Tibial nerve (tissue), 4 donors: ENCODE measurements around the gene SMG6. TPM values are rescaled to one million over a fixed set of nuclear protein-coding genes. Genes with fewer than 3 reads are reported as not detected.
"Not testable (repeated sequence)": the region's sequence is repeated elsewhere in the genome, so short reads cannot be mapped to it uniquely, and the experiment has no call there.

Experiments used
- DNase-seq, 2 donors: peaks; one replicate each; pipeline ENCODE4 v3.0.0-alpha.2; 2019; ENCODE audit warnings: low spot score in 2 of 2
- H3K27ac ChIP-seq, 4 donors: fragments of 200-600 bp; sonication (generic) in 3 of 4; one replicate each; pipeline ENCODE4 v1.5.1; 2017 to 2019; ENCODE audit warnings: mild to moderate bottlenecking in 1 of 4
- H3K27me3 ChIP-seq, 2 donors: fragments of 200-600 bp; sonication (generic) in 1 of 2; one replicate each; pipeline versions ENCODE4 v1.5.1 to v1.6.0; 2017 to 2019
- H3K36me3 ChIP-seq, 3 donors: fragments of 200-600 bp; sonication (generic); one replicate each; pipeline ENCODE4 v1.5.1; 2018 to 2019
- H3K4me1 ChIP-seq, 4 donors: fragments of 200-600 bp; sonication (generic) in 3 of 4; one replicate each; pipeline ENCODE4 v1.5.1; 2017 to 2019
- H3K4me3 ChIP-seq, 4 donors: fragments of 200-600 bp; sonication (generic) in 3 of 4; one replicate each; pipeline ENCODE4 v1.5.1; 2017 to 2019; ENCODE audit warnings: mild to moderate bottlenecking in 1 of 4, moderate library complexity in 1 of 4
- H3K9me3 ChIP-seq, 4 donors: fragments of 200-600 bp; sonication (generic) in 3 of 4; one replicate each; pipeline ENCODE4 v1.5.1; 2017 to 2019
- EP300 ChIP-seq, 2 donors: sonication (generic); formaldehyde crosslinking; IDR thresholded peaks; one replicate each; pipeline ENCODE4 v1.6.1; 2017; ENCODE audit warnings: antibody characterized with exemption in 2 of 2, mild to moderate bottlenecking in 1 of 2
- POLR2A ChIP-seq, 2 donors: fragments of 450-650 bp; IDR thresholded peaks; one replicate each; pipeline ENCODE4 v1.6.1; 2017; ENCODE audit warnings: antibody characterized with exemption in 2 of 2, mild to moderate bottlenecking in 2 of 2, moderate library complexity in 2 of 2
- WGBS, 2 donors: methylation state at CpG; one replicate each; pipeline ENCODE4 v1.1.5; 2018; 5-methylcytosine and 5-hydroxymethylcytosine counted together
- total RNA-seq, 4 donors: library from RNA; depleted of rRNA; stranded (reverse); fragments of >200 nt; gene quantifications; one replicate each; pipeline ENCODE4 v1.1.0, GENCODE V29; 2016
- TF ChIP-seq, protein P1 (sequence below), 5 experiments: fragments of 200-600 bp in 3 of 5; fragments of 450-650 bp in 2 of 5; sonication (generic) in 3 of 5; IDR thresholded peaks; one replicate each; pipeline ENCODE4 v1.5.1; 2016 to 2019; ENCODE audit warnings: antibody characterized with exemption in 5 of 5, mild to moderate bottlenecking in 3 of 5, moderate library complexity in 2 of 5

Gene SMG6
- total RNA-seq, 4 donors from 2014 or later, result 29.5 to 86.5 (median 40.1) TPM

DNA sequence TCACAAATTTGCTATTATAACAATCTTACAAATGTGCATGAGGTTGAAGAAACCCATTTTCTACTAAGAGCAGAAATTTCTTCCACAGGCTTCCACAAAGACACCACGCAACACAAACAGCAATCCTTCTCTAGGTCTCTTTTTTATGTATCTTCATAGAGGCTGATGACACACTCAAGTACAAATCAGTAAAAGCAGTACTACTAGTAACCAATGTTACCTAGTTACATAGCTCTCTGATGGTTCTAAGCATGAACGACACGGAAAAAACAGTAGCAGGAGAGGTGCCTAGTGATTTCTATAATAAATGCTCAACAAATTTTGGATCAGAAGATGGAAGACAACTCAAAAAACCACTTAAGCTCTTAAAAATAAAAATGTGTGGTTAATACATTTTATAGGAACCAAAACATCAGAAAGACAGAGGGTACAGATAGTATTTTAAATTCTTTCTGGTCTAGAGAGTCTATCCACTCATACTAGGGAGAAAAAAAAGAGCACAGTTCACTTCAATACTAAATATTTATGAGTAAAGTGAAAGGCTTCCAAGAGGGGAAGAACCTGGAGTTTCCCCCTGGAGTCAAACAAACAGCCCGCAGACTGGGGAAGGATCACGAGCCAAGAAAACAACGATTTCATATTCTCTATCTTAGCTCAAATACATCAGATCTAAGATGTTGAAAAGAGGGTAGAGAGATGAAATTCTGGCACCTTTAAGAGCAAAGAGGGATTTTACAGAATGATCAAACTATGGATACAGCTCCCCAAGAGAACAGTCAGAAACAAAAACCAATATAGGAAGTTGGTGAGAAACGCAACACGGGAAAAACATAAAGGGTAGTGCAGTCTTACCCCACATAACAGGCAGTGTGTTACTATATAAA lies 40.2 kb downstream of the SMG6 start:
- no peaks in the 10 kb centered on the region for H3K9me3 ChIP-seq
- WGBS, 2 donors, result 57 to 63% methylated on average over 8 of the region's 8 CpGs
- peaks cover 0 to 27% (median 6%) of the 10 kb centered on the region in 4 donors for H3K4me1 ChIP-seq
- H3K36me3 ChIP-seq, result peaks cover 0 to 3% (median 0%) of the 10 kb centered on the region in 3 donors
- no peak for TF ChIP-seq EP300 (IDR thresholded peaks at IDR 0.05)
- TF ChIP-seq POLR2A (IDR thresholded peaks at IDR 0.05), result no peak
- TF ChIP-seq, protein P1, sequence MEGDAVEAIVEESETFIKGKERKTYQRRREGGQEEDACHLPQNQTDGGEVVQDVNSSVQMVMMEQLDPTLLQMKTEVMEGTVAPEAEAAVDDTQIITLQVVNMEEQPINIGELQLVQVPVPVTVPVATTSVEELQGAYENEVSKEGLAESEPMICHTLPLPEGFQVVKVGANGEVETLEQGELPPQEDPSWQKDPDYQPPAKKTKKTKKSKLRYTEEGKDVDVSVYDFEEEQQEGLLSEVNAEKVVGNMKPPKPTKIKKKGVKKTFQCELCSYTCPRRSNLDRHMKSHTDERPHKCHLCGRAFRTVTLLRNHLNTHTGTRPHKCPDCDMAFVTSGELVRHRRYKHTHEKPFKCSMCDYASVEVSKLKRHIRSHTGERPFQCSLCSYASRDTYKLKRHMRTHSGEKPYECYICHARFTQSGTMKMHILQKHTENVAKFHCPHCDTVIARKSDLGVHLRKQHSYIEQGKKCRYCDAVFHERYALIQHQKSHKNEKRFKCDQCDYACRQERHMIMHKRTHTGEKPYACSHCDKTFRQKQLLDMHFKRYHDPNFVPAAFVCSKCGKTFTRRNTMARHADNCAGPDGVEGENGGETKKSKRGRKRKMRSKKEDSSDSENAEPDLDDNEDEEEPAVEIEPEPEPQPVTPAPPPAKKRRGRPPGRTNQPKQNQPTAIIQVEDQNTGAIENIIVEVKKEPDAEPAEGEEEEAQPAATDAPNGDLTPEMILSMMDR (IDR thresholded peaks at IDR 0.05), result no peak
- H3K27ac ChIP-seq, result peak overlapping the region in 3 of 4 donors; percentile 42 to 57 (median 57)
- no peaks in the 10 kb centered on the region for H3K27me3 ChIP-seq
- no peak overlapping the region for H3K4me3 ChIP-seq
- no peak for DNase-seq

DNA sequence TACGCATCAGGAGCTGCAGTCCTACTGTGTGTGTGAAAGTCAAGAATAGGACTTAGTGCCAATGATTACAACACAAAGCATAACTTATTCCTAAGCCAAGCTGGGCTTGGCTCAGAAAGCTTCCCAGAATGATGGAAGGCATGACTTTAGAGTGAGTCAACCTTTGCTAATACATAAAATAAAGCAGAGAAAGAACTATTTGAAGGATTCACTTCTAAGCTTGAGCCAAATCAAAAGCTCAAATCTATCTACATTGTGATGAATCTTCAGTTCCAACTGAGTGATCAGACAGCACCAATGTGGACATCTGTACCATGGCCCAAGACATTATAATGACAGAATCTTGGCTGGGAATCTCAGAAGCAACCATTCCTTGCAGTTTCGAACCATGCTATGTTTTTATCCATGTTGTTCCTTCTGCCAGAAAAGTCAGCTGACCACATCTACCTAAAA lies 41.4 kb downstream of the SMG6 start:
- H3K27me3 ChIP-seq, result no peaks in the 10 kb centered on the region
- WGBS, 2 donors, result 64 to 80% methylated on average over 2 of the region's 2 CpGs
- H3K27ac ChIP-seq, result peak overlapping the region in 1 of 4 donors; percentile 35
- H3K36me3 ChIP-seq, result peaks cover 0 to under 1% (median 0%) of the 10 kb centered on the region in 3 donors
- DNase-seq, result no peak
- H3K4me3 ChIP-seq, result no peak overlapping the region
- TF ChIP-seq EP300 (IDR thresholded peaks at IDR 0.05), result peak in 1 of 2 donors; percentile 34
- no peak for TF ChIP-seq POLR2A (IDR thresholded peaks at IDR 0.05)
- no peaks in the 10 kb centered on the region for H3K9me3 ChIP-seq
- H3K4me1 ChIP-seq, result peaks cover 0 to 27% (median 6%) of the 10 kb centered on the region in 4 donors

DNA sequence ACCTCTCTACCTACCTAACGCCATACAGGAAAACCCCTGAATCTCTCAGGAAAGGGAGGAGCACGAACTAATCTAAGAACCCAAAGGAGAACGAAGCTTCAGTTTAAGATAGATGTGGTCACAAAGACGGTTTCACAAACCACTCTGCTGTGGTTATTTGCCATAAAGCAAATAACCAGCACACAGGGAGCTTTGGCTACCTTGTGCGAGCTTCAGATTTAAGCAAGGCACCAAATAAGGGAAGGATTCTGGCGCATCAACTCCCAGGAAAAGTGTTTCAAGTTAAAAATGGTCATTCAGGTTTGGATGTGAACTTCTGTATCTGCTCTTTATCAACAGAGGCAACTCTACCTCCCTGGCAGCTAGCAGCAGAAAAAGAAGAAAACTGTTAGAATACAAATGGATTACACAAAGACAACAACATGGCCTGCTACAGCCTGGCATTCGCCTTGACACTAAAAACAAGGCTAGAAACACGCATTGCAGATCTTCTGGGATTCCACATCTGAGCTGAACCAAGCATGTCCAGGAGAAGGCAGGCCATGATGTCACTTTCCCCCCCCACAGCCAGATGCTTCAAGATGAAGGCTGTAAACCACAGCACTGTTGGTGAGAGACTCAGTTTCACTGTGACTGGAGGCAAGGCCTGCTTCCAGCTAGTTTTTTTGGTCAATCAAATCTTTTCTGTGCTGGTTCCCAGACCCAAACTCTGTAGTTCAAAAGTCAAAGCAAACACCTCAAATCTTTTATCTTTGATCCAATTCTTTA lies 43.6 kb downstream of the SMG6 start:
- H3K4me3 ChIP-seq, result no peak overlapping the region
- no peaks in the 10 kb centered on the region for H3K27me3 ChIP-seq
- TF ChIP-seq, protein P1 (IDR thresholded peaks at IDR 0.05), result no peak
- no peak for TF ChIP-seq EP300 (IDR thresholded peaks at IDR 0.05)
- TF ChIP-seq POLR2A (IDR thresholded peaks at IDR 0.05), result no peak
- peaks cover 0 to 5% (median 0%) of the 10 kb centered on the region in 3 donors for H3K36me3 ChIP-seq
- no peak for DNase-seq
- H3K4me1 ChIP-seq, result peaks cover 0 to 27% (median 6%) of the 10 kb centered on the region in 4 donors
- 86 to 88% methylated on average over 8 of the region's 8 CpGs for WGBS, 2 donors
- H3K27ac ChIP-seq, result peak overlapping the region in 1 of 4 donors; percentile 61
- H3K9me3 ChIP-seq, result no peaks in the 10 kb centered on the region

DNA sequence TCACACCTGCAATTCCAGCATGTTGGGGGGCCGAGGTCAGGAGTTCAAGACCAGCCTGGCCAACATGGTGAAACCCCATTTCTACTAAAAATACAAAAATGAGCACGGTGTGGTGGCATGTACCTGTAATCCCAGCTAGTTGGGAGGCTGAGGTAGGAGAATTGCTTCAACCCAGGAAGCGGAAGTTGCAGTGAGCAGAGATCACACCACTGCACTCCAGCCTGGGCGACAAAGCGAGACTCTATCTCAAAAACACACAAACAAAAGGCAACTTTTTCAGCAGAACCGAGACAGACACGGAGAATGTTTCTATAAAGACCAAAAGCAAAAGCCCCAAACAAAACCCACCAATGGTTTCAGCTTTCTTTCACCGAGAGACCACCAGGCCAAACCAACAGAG lies 44.8 kb downstream of the SMG6 start:
- peaks cover 0 to 18% (median 4%) of the 10 kb centered on the region in 4 donors for H3K4me1 ChIP-seq
- H3K9me3 ChIP-seq, DNase-seq, H3K4me3 ChIP-seq, H3K27me3 ChIP-seq: not testable (repeated sequence)
- H3K27ac ChIP-seq, result peak overlapping the region in 1 of 4 donors; percentile 61
- peaks cover 0 to 17% (median 0%) of the 10 kb centered on the region in 3 donors for H3K36me3 ChIP-seq
- 92% methylated on average over 8 of the region's 8 CpGs for WGBS, 2 donors

DNA sequence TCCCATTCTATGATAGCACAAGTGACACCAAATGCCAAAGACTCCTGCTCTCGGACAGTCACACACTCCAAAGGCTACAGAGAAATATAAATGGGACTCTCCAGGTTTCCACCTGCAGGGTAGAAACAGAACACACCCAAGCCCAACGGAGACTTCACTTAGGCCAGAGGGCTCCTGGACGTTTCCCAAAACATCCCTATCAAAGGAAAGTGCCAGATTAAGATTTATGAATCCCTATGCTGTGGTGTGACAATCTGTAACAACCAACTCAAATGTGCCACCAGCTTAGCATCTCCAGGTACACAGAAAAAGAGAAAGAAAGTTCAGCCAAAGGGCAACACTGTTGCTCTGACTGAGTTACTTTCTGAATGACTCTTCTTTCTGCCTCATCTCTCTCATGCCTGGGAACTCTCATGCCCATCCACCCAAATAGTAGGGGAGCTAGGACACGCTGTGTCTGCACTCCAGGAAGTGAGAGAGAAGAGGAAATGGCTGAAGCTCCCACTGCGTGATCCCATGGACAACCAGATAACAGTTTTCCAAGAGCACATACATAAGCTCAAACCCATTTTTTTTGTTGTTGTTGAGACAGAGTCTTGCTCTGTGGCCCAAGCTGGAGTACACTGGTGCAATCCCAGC lies 49.7 kb downstream of the SMG6 start:
- H3K36me3 ChIP-seq, result peaks cover 0 to 40% (median 0%) of the 10 kb centered on the region in 3 donors
- 82 to 89% methylated on average over 5 of the region's 5 CpGs for WGBS, 2 donors
- no peaks in the 10 kb centered on the region for H3K27me3 ChIP-seq
- no peaks in the 10 kb centered on the region for H3K9me3 ChIP-seq
- H3K4me1 ChIP-seq, result no peaks in the 10 kb centered on the region
- H3K4me3 ChIP-seq, result no peak overlapping the region
- H3K27ac ChIP-seq, result no peak overlapping the region
- no peak for DNase-seq
- no peak for TF ChIP-seq POLR2A (IDR thresholded peaks at IDR 0.05)
- TF ChIP-seq, protein P1 (IDR thresholded peaks at IDR 0.05), result no peak
- TF ChIP-seq EP300 (IDR thresholded peaks at IDR 0.05), result no peak
